Articular chondrocyte of knee joint (primary cell): ENCODE results near the gene ISL2. TPM values are rescaled to one million over a fixed set of nuclear protein-coding genes. Genes with fewer than 3 reads are reported as not detected.

Source experiments
- total RNA-seq: library from RNA; depleted of rRNA; stranded (reverse); fragments of >200 nt; gene quantifications from 2 replicates; pipeline ENCODE4 v1.2.3, GENCODE V29; 2012

Gene ISL2
- 0.22 TPM in 1 of 2 replicates, not detected in the other for total RNA-seq

GRCh38 chr15:76336254-76337058, at the start of gene ISL2:
TSS of gene ISL2 (plus strand) at chr15:76336773. CDS start at chr15:76336884, 111 bp downstream.

GRCh38 chr15:76311100-76311953, 25.2 kb upstream of the ISL2 start, which contains the start of gene ETFA:
TSS of gene ETFA (minus strand) at chr15:76311469. CDS start at chr15:76311388, 81 bp downstream.

Other genes starting within 250 kb of the ISL2 start
- 99.8 and 108 TPM in 2 replicates for gene ETFA, start 25.3 kb upstream of the ISL2 start, total RNA-seq